ENCODE results near the gene DNLZ. TPM values are rescaled to one million over a fixed set of nuclear protein-coding genes. Genes with fewer than 3 reads are reported as not detected.

The DNLZ gene
- polyA plus RNA-seq, 1 donor from 2014 or later: 23.6 TPM

DNA sequence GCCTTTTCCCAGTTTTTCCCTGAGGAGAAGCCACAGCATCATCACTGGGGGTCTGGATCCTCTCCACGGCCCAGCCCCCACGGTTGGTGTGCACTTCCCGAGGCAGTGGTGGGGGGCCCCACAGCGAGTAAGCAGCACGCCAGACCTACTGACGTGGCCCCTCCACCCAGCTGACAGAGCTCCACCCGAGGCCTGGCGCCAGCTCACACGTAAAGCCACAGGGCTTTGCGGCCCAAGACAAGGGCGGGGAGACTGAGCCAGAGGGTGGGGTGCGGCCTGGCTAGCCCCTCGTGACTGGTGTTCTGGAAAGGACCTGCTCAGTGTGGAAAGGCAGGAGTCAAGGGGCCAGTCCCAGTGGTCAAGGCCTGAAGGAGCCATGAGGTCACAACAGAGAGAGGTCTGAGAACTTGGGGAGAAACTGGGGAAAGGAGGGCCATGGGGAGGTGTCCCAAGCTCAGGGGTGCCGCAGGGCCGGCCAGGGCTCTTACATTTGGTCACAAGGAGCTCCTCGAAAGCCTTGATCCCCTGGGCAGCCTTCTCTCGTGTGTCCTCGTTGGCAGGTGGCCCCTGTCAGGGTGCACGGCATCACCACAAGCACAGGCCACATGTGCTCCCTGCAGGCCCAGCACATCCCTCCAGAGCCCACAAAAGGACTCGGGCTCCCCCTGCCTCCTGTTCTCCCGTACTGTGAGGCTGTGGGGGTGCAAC, 30.9 kb upstream of the DNLZ start:
- H3K9ac ChIP-seq (ENCODE audit: low read length): no peak overlapping the region
- no peak overlapping the region for H2AFZ ChIP-seq (ENCODE audit: low read depth, low read length)
- H3K4me2 ChIP-seq (ENCODE audit: low read length): no peak overlapping the region
- no peaks in the 10 kb centered on the region for H3K9me3 ChIP-seq (ENCODE audit: low read length)
- no peaks in the 10 kb centered on the region for H3F3A ChIP-seq (ENCODE audit: insufficient read depth, low read length, poor library complexity, severe bottlenecking)
- peaks cover 3% of the 10 kb centered on the region for H3K36me3 ChIP-seq (ENCODE audit: insufficient read depth, low read length)
- H3K4me3 ChIP-seq (ENCODE audit: low read length): no peak overlapping the region
- H4K20me1 ChIP-seq (ENCODE audit: insufficient read depth): no peaks in the 10 kb centered on the region
- no peaks in the 10 kb centered on the region for H3K9me2 ChIP-seq (ENCODE audit: insufficient read depth, low read length)
- H3K27ac ChIP-seq (ENCODE audit: low read length): no peak overlapping the region
- H3K27me3 ChIP-seq (ENCODE audit: insufficient read depth, low read depth, low read length): no peaks in the 10 kb centered on the region
- no peak for TF ChIP-seq CTCF (IDR thresholded peaks at IDR 0.05; ENCODE audit: poor library complexity, severe bottlenecking)
- TF ChIP-seq MXI1 (conservative IDR thresholded peaks at IDR 0.05; ENCODE audit: poor library complexity, severe bottlenecking): no peak
- no peak for TF ChIP-seq POLR2AphosphoS5 (IDR thresholded peaks at IDR 0.05)
- no peak for TF ChIP-seq EP300 (conservative IDR thresholded peaks at IDR 0.05; ENCODE audit: poor library complexity, severe bottlenecking)
- TF ChIP-seq EZH2 (IDR thresholded peaks at IDR 0.05; ENCODE audit: borderline replicate concordance, insufficient read depth, low read length, poor library complexity, severe bottlenecking): no peak
- TF ChIP-seq, protein P1, sequence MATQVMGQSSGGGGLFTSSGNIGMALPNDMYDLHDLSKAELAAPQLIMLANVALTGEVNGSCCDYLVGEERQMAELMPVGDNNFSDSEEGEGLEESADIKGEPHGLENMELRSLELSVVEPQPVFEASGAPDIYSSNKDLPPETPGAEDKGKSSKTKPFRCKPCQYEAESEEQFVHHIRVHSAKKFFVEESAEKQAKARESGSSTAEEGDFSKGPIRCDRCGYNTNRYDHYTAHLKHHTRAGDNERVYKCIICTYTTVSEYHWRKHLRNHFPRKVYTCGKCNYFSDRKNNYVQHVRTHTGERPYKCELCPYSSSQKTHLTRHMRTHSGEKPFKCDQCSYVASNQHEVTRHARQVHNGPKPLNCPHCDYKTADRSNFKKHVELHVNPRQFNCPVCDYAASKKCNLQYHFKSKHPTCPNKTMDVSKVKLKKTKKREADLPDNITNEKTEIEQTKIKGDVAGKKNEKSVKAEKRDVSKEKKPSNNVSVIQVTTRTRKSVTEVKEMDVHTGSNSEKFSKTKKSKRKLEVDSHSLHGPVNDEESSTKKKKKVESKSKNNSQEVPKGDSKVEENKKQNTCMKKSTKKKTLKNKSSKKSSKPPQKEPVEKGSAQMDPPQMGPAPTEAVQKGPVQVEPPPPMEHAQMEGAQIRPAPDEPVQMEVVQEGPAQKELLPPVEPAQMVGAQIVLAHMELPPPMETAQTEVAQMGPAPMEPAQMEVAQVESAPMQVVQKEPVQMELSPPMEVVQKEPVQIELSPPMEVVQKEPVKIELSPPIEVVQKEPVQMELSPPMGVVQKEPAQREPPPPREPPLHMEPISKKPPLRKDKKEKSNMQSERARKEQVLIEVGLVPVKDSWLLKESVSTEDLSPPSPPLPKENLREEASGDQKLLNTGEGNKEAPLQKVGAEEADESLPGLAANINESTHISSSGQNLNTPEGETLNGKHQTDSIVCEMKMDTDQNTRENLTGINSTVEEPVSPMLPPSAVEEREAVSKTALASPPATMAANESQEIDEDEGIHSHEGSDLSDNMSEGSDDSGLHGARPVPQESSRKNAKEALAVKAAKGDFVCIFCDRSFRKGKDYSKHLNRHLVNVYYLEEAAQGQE (IDR thresholded peaks at IDR 0.05; ENCODE audit: borderline replicate concordance): no peak
- TF ChIP-seq SMC3 (conservative IDR thresholded peaks at IDR 0.05; ENCODE audit: poor library complexity): no peak
- TF ChIP-seq RAD21 (conservative IDR thresholded peaks at IDR 0.05): no peak
- no peak for TF ChIP-seq TAF1 (IDR thresholded peaks at IDR 0.05; ENCODE audit: low read depth)
- H3K79me2 ChIP-seq (replicated peaks; ENCODE audit: insufficient read depth, low read length): peaks cover 18% of the 10 kb centered on the region

- H4K20me1 ChIP-seq (ENCODE audit: insufficient read depth): no peaks in the 10 kb centered on the region
- H3K79me2 ChIP-seq (replicated peaks; ENCODE audit: insufficient read depth, low read length): peaks cover 8% of the 10 kb centered on the region
- no peaks in the 10 kb centered on the region for H3F3A ChIP-seq (ENCODE audit: insufficient read depth, low read length, poor library complexity, severe bottlenecking)
- no peak overlapping the region for H2AFZ ChIP-seq (ENCODE audit: low read depth, low read length)
- no peak overlapping the region for H3K4me3 ChIP-seq (ENCODE audit: low read length)
- H3K27me3 ChIP-seq (ENCODE audit: insufficient read depth, low read depth, low read length): no peaks in the 10 kb centered on the region
- TF ChIP-seq EP300 (conservative IDR thresholded peaks at IDR 0.05; ENCODE audit: poor library complexity, severe bottlenecking) (no peak), TAF1 (IDR thresholded peaks at IDR 0.05; ENCODE audit: low read depth) (no peak), MXI1 (conservative IDR thresholded peaks at IDR 0.05; ENCODE audit: poor library complexity, severe bottlenecking) (no peak), CTCF (IDR thresholded peaks at IDR 0.05; ENCODE audit: poor library complexity, severe bottlenecking) (no peak), RAD21 (conservative IDR thresholded peaks at IDR 0.05) (no peak), POLR2AphosphoS5 (IDR thresholded peaks at IDR 0.05) (no peak)
- TF ChIP-seq, protein P1 (IDR thresholded peaks at IDR 0.05; ENCODE audit: borderline replicate concordance): no peak
- peaks cover under 1% of the 10 kb centered on the region for H3K36me3 ChIP-seq (ENCODE audit: insufficient read depth, low read length)
- H3K27ac ChIP-seq (ENCODE audit: low read length): no peak overlapping the region
- H3K4me2 ChIP-seq (ENCODE audit: low read length): no peak overlapping the region
- no peaks in the 10 kb centered on the region for H3K9me3 ChIP-seq (ENCODE audit: low read length)
- no peak overlapping the region for H3K9ac ChIP-seq (ENCODE audit: low read length)
- no peaks in the 10 kb centered on the region for H3K9me2 ChIP-seq (ENCODE audit: insufficient read depth, low read length)
These were observed 30.0 kb upstream of the DNLZ start for GRCh38 chr9:136393531-136393930.

Data from neural cell (in vitro differentiated cells).